ENCODE measurements around the gene SKIC8. TPM values are rescaled to one million over a fixed set of nuclear protein-coding genes. Genes with fewer than 3 reads are reported as not detected.

SKIC8 gene
- 55.3 and 56.0 TPM in 2 replicates for total RNA-seq
- long read RNA-seq, transcript WDR61-201 (11 exons, 1,387 nt), result major isoform, 94 of 138 reads
- long read RNA-seq, partial matches to known transcripts, result 6 of 138 reads
- long read RNA-seq, other reads (novel, unspliced or antisense), result 32 of 138 reads

GRCh38 chr15:78299101-78299930, at the start of gene SKIC8:
SKIC8 (minus strand) TSS chr15:78299609; CDS start chr15:78295686, 3,923 bp downstream.
- DNase-seq (ENCODE audit: low read depth, low spot score), result peak; percentile 87
- peak; percentile 21 for TF ChIP-seq CTCF (conservative IDR thresholded peaks at IDR 0.05)
- Mint-ChIP-seq H3K27me3 (ENCODE audit: low read depth) (peaks cover 19% of the 10 kb centered on the region), H3K36me3 (ENCODE audit: low read depth) (no peaks in the 10 kb centered on the region), H3K9me3 (no peaks in the 10 kb centered on the region), H3K4me1 (peaks cover 29% of the 10 kb centered on the region), H3K4me3 (peak within 1 kb of the TSS; percentile 97), H3K27ac (ENCODE audit: unreplicated experiment) (peak within 1 kb of the TSS; percentile 96)

- Mint-ChIP-seq H3K36me3 (ENCODE audit: low read depth) (peaks cover 3% of the 10 kb centered on the region), H3K4me1 (peaks cover 49% of the 10 kb centered on the region), H3K27me3 (ENCODE audit: low read depth) (peaks cover 19% of the 10 kb centered on the region)
Observed at GRCh38 chr15:78347586-78348543, 48.5 kb upstream of the SKIC8 start.

GRCh38 chr15:78345396-78346125, 46.2 kb upstream of the SKIC8 start:
- TF ChIP-seq CTCF (conservative IDR thresholded peaks at IDR 0.05), result no peak
- peaks cover 60% of the 10 kb centered on the region for H3K4me1 Mint-ChIP-seq
- no peak overlapping the region for H3K27ac Mint-ChIP-seq (ENCODE audit: unreplicated experiment)
- H3K4me3 Mint-ChIP-seq, result peak overlapping the region; percentile 2
- no peaks in the 10 kb centered on the region for H3K9me3 Mint-ChIP-seq
- H3K36me3 Mint-ChIP-seq (ENCODE audit: low read depth), result peaks cover 3% of the 10 kb centered on the region
- DNase-seq (ENCODE audit: low read depth, low spot score), result no peak
- H3K27me3 Mint-ChIP-seq (ENCODE audit: low read depth), result peaks cover 42% of the 10 kb centered on the region

More at GRCh38 chr15:78347586-78348543, 48.5 kb upstream of the SKIC8 start:
- Mint-ChIP-seq H3K4me3 (peak overlapping the region; percentile 48), H3K9me3 (no peaks in the 10 kb centered on the region), H3K27ac (ENCODE audit: unreplicated experiment) (peak overlapping the region; percentile 36)
- no peak for DNase-seq (ENCODE audit: low read depth, low spot score)
- no peak for TF ChIP-seq CTCF (conservative IDR thresholded peaks at IDR 0.05)

- Mint-ChIP-seq H3K9me3 (no peaks in the 10 kb centered on the region), H3K27ac (ENCODE audit: unreplicated experiment) (no peak overlapping the region), H3K4me3 (peak overlapping the region; percentile 72), H3K36me3 (ENCODE audit: low read depth) (peaks cover 3% of the 10 kb centered on the region), H3K4me1 (peaks cover 65% of the 10 kb centered on the region), H3K27me3 (ENCODE audit: low read depth) (peaks cover 60% of the 10 kb centered on the region)
- TF ChIP-seq CTCF (conservative IDR thresholded peaks at IDR 0.05), result no peak
- no peak for DNase-seq (ENCODE audit: low read depth, low spot score)
Observed at GRCh38 chr15:78343276-78344060, 44.1 kb upstream of the SKIC8 start.
